GM12891 (cell line): Measurements from ENCODE around the gene OR4D5.

ENCODE experiments used
- POLR2A ChIP-seq: IDR thresholded peaks from 2 replicates; pipeline ENCODE4 v1.6.1; 2011; ENCODE audit warnings: low read depth, low read length, control low read depth
- POLR2AphosphoS5 ChIP-seq: IDR thresholded peaks from 2 replicates; pipeline ENCODE4 v1.6.1; 2011; ENCODE audit warnings: low read depth, low read length, control low read depth

- TF ChIP-seq POLR2A (no peak), POLR2AphosphoS5 (no peak)
These were observed 34.4 kb downstream of the OR4D5 start for GRCh38 chr11:123973816-123974215.
